ENCODE measurements around the gene USO1.
"Not testable (repeated sequence)": the region's sequence is repeated elsewhere in the genome, so short reads cannot be mapped to it uniquely, and the experiment has no call there.

USO1 gene

GRCh38 chr4:75710246-75710645 is 14.1 kb upstream of the USO1 start:
- TF ChIP-seq CTCF (IDR thresholded peaks at IDR 0.05; ENCODE audit: low read depth, low read length) = no peak
- Histone ChIP-seq H3K36me3 (no peaks in the 10 kb centered on the region), H3K4me1 (no peaks in the 10 kb centered on the region), H3K9me3 (no peaks in the 10 kb centered on the region), H3K27me3 (no peaks in the 10 kb centered on the region), H3K4me3 (ENCODE audit: low read depth, low read length) (no peak overlapping the region)
- DNase-seq = no peak

GRCh38 chr4:75714011-75714410 is 10.4 kb upstream of the USO1 start:
- Histone ChIP-seq H3K27me3 (no peaks in the 10 kb centered on the region), H3K4me3 (ENCODE audit: low read depth, low read length) (no peak overlapping the region), H3K4me1 (no peaks in the 10 kb centered on the region; the same call in 1 of the 2 replicates), H3K36me3 (no peaks in the 10 kb centered on the region), H3K9me3 (no peaks in the 10 kb centered on the region)
- no peak for DNase-seq
- no peak for TF ChIP-seq CTCF (IDR thresholded peaks at IDR 0.05; ENCODE audit: low read depth, low read length)

- H3K4me3 ChIP-seq (ENCODE audit: low read depth, low read length) = no peak overlapping the region
Measured at GRCh38 chr4:75714704-75715103, 9.7 kb upstream of the USO1 start.

GRCh38 chr4:75715105-75715799 is 9.1 kb upstream of the USO1 start:
- Histone ChIP-seq H3K36me3 (no peaks in the 10 kb centered on the region), H3K4me3 (ENCODE audit: low read depth, low read length) (no peak overlapping the region), H3K9me3 (no peaks in the 10 kb centered on the region), H3K4me1 (no peaks in the 10 kb centered on the region; the same call in 1 of the 2 replicates), H3K27me3 (no peaks in the 10 kb centered on the region)
- no peak for TF ChIP-seq CTCF (IDR thresholded peaks at IDR 0.05; ENCODE audit: low read depth, low read length)
- no peak for DNase-seq

More at GRCh38 chr4:75714704-75715103, 9.7 kb upstream of the USO1 start:
- H3K4me1 ChIP-seq = no peaks in the 10 kb centered on the region; the same call in 1 of the 2 replicates
- H3K36me3 ChIP-seq = no peaks in the 10 kb centered on the region
- H3K9me3 ChIP-seq = no peaks in the 10 kb centered on the region
- DNase-seq = no peak
- no peak for TF ChIP-seq CTCF (IDR thresholded peaks at IDR 0.05; ENCODE audit: low read depth, low read length)
- no peaks in the 10 kb centered on the region for H3K27me3 ChIP-seq

GRCh38 chr4:75716054-75716453 is 8.3 kb upstream of the USO1 start:
- H3K4me1 ChIP-seq; H3K9me3 ChIP-seq; DNase-seq; H3K27me3 ChIP-seq; H3K4me3 ChIP-seq (ENCODE audit: low read depth, low read length); H3K36me3 ChIP-seq: not testable (repeated sequence)

- Histone ChIP-seq H3K4me3 (ENCODE audit: low read depth, low read length) (no peak overlapping the region), H3K36me3 (no peaks in the 10 kb centered on the region), H3K27me3 (no peaks in the 10 kb centered on the region), H3K9me3 (no peaks in the 10 kb centered on the region), H3K4me1 (no peaks in the 10 kb centered on the region; the same call in 1 of the 2 replicates)
- no peak for DNase-seq
- TF ChIP-seq CTCF (IDR thresholded peaks at IDR 0.05; ENCODE audit: low read depth, low read length) = no peak
Measured at GRCh38 chr4:75717408-75717807, 7.0 kb upstream of the USO1 start.
